Mesenchymal stem cell (in vitro differentiated cells and primary cell): ENCODE data around the gene GUCY2D.

Experiments used
- DNase-seq: peaks from one replicate; pipeline ENCODE4 v3.0.0-alpha.2; 2013
- H2AFZ ChIP-seq: one replicate; pipeline ENCODE4 v1.6.1; 2013; ENCODE audit warnings: low read depth, mild to moderate bottlenecking, control low read depth, inconsistent platforms, low read length, moderate library complexity
- H2AK5ac ChIP-seq: 2 replicates; pipeline ENCODE4 v1.6.1; 2013; ENCODE audit warnings: low read length, moderate library complexity, mild to moderate bottlenecking, inconsistent platforms; ENCODE audit not compliant: severe bottlenecking
- H2BK120ac ChIP-seq: one replicate; pipeline ENCODE4 v1.6.1; 2013; ENCODE audit warnings: low read depth, mild to moderate bottlenecking, inconsistent platforms, low read length, moderate library complexity
- H2BK12ac ChIP-seq, 2 experiments: one replicate each; pipeline ENCODE4 v1.6.1; 2013; ENCODE audit warnings: inconsistent platforms in 2 of 2, low read length in 2 of 2, mild to moderate bottlenecking in 2 of 2, moderate library complexity in 2 of 2, control low read depth in 1 of 2
- H2BK15ac ChIP-seq: one replicate; pipeline ENCODE4 v1.6.1; 2013; ENCODE audit warnings: mild to moderate bottlenecking, low read depth, inconsistent platforms; ENCODE audit not compliant: poor library complexity, severe bottlenecking
- H2BK5ac ChIP-seq: 2 replicates; pipeline ENCODE4 v1.6.1; 2013; ENCODE audit warnings: low read depth, mild to moderate bottlenecking, low read length, control low read depth, inconsistent platforms; ENCODE audit not compliant: poor library complexity, severe bottlenecking
- H3K14ac ChIP-seq, 2 experiments: one replicate each; pipeline ENCODE4 v1.6.1; 2013; ENCODE audit warnings: inconsistent platforms in 2 of 2, low read length in 2 of 2, control low read depth in 1 of 2, mild to moderate bottlenecking in 1 of 2, moderate library complexity in 1 of 2
- H3K18ac ChIP-seq, 2 experiments: one replicate each; pipeline ENCODE4 v1.6.1; 2013; ENCODE audit warnings: inconsistent platforms in 2 of 2, low read length in 2 of 2, control low read depth in 1 of 2, low read depth in 1 of 2, mild to moderate bottlenecking in 1 of 2
- H3K23ac ChIP-seq, 2 experiments: one replicate each; pipeline ENCODE4 v1.6.1; 2013; ENCODE audit warnings: inconsistent platforms in 2 of 2, low read length in 2 of 2, mild to moderate bottlenecking in 2 of 2, moderate library complexity in 2 of 2, control low read depth in 1 of 2
- H3K27ac ChIP-seq: 2 replicates; pipeline ENCODE4 v1.5.1; 2013; ENCODE audit warnings: mild to moderate bottlenecking, moderate library complexity, low read length, control low read depth, inconsistent platforms; ENCODE audit not compliant: poor library complexity, severe bottlenecking
- H3K27me3 ChIP-seq, 2 experiments: 2 replicates each; pipeline versions ENCODE4 v1.6.1 to v1.7.0; 2013; ENCODE audit warnings: low read length in 2 of 2, mild to moderate bottlenecking in 2 of 2, moderate library complexity in 2 of 2, control low read depth in 1 of 2, inconsistent platforms in 1 of 2; ENCODE audit not compliant: control insufficient read depth in 1 of 2, insufficient read depth in 1 of 2
- H3K36me3 ChIP-seq, 2 experiments: 2 replicates each; pipeline versions ENCODE4 v1.6.1 to v1.7.0; 2013; ENCODE audit warnings: low read length in 2 of 2, control low read depth in 1 of 2, inconsistent platforms in 1 of 2, low read depth in 1 of 2, mild to moderate bottlenecking in 1 of 2; ENCODE audit not compliant: insufficient read depth in 2 of 2, control insufficient read depth in 1 of 2
- H3K4ac ChIP-seq, 2 experiments: one replicate each; pipeline ENCODE4 v1.6.1; 2013; ENCODE audit warnings: inconsistent platforms in 2 of 2, low read length in 2 of 2, mild to moderate bottlenecking in 2 of 2, moderate library complexity in 2 of 2, control low read depth in 1 of 2, low read depth in 1 of 2
- H3K4me1 ChIP-seq: 2 replicates; pipeline ENCODE4 v1.6.1; 2013; ENCODE audit warnings: low read depth, low read length, control low read depth; ENCODE audit not compliant: control insufficient read depth, insufficient read depth
- H3K4me2 ChIP-seq: 2 replicates; pipeline ENCODE4 v1.6.1; 2013; ENCODE audit warnings: low read length, mild to moderate bottlenecking, inconsistent platforms; ENCODE audit not compliant: poor library complexity, severe bottlenecking
- H3K4me3 ChIP-seq, 2 experiments: 2 replicates each; pipeline versions ENCODE4 v1.5.1 to v1.7.0; 2013; ENCODE audit warnings: low read length in 2 of 2, mild to moderate bottlenecking in 2 of 2, control low read depth in 1 of 2, low read depth in 1 of 2; ENCODE audit not compliant: insufficient read depth in 1 of 2
- H3K79me1 ChIP-seq: replicated peaks from 2 replicates; pipeline ENCODE4 v1.6.1; 2013; ENCODE audit warnings: mild to moderate bottlenecking, control low read depth, low read length, inconsistent platforms; ENCODE audit not compliant: poor library complexity, severe bottlenecking
- H3K9ac ChIP-seq: 2 replicates; pipeline ENCODE4 v1.7.0; 2013; ENCODE audit warnings: mild to moderate bottlenecking, low read length, moderate library complexity
- H3K9me3 ChIP-seq: 2 replicates; pipeline ENCODE4 v1.7.0; 2013; ENCODE audit warnings: mild to moderate bottlenecking, low read length; ENCODE audit not compliant: control insufficient read depth
- H4K8ac ChIP-seq: one replicate; pipeline ENCODE4 v1.6.1; 2013; ENCODE audit warnings: inconsistent platforms, mild to moderate bottlenecking, low read length, moderate library complexity
- H4K91ac ChIP-seq: one replicate; pipeline ENCODE4 v1.6.1; 2013; ENCODE audit warnings: mild to moderate bottlenecking, low read length, inconsistent platforms
- WGBS: methylation state at CpG from one replicate; pipeline ENCODE4 v1.1.7; 2013; ENCODE audit warnings: mixed read lengths; 5-methylcytosine and 5-hydroxymethylcytosine counted together

Gene GUCY2D

GRCh38 chr17:8019166-8019565, 16.8 kb downstream of the GUCY2D start:
- H3K9me3 ChIP-seq = no peaks in the 10 kb centered on the region
- H2AK5ac ChIP-seq = no peak overlapping the region
- H3K4me1 ChIP-seq = peaks cover 14% of the 10 kb centered on the region
- no peak overlapping the region for H2BK12ac ChIP-seq
- H2BK15ac ChIP-seq = no peak overlapping the region
- DNase-seq = no peak
- H4K8ac ChIP-seq = no peak overlapping the region
- no peak overlapping the region for H3K4me3 ChIP-seq
- peak overlapping the region; percentile 53 for H3K9ac ChIP-seq
- H3K23ac ChIP-seq = no peak overlapping the region
- no peaks in the 10 kb centered on the region for H3K36me3 ChIP-seq
- no peaks in the 10 kb centered on the region for H3K79me1 ChIP-seq
- H3K27me3 ChIP-seq = peaks cover 28 to 52% of the 10 kb centered on the region in 2 experiments
- no peak overlapping the region for H3K27ac ChIP-seq
- no peak overlapping the region for H3K4ac ChIP-seq
- H3K14ac ChIP-seq = peak overlapping the region in 1 of 2 experiments; percentile 8
- no peak overlapping the region for H2AFZ ChIP-seq
- H3K4me2 ChIP-seq = no peak overlapping the region
- 25% methylated on average over 1 of the region's 5 CpGs for WGBS
- H2BK120ac ChIP-seq = peak overlapping the region; percentile 4
- H3K18ac ChIP-seq = peak overlapping the region in 1 of 2 experiments; percentile 37
- no peak overlapping the region for H2BK5ac ChIP-seq
- H4K91ac ChIP-seq = no peak overlapping the region

GRCh38 chr17:8019665-8020650, 17.5 kb downstream of the GUCY2D start:
- Histone ChIP-seq H2BK15ac (no peak overlapping the region), H4K91ac (no peak overlapping the region), H3K4me3 (no peak overlapping the region), H3K36me3 (no peaks in the 10 kb centered on the region), H3K27ac (no peak overlapping the region), H3K4ac (no peak overlapping the region), H3K4me2 (no peak overlapping the region), H3K18ac (no peak overlapping the region), H3K9me3 (no peaks in the 10 kb centered on the region), H4K8ac (no peak overlapping the region), H3K79me1 (no peaks in the 10 kb centered on the region), H3K9ac (peak overlapping the region; percentile 53), H2AFZ (no peak overlapping the region), H2BK120ac (no peak overlapping the region), H3K4me1 (peaks cover 14% of the 10 kb centered on the region), H2BK12ac (no peak overlapping the region), H2AK5ac (no peak overlapping the region), H3K14ac (no peak overlapping the region), H2BK5ac (no peak overlapping the region), H3K23ac (no peak overlapping the region), H3K27me3 (peaks cover 21 to 44% of the 10 kb centered on the region in 2 experiments)
- no peak for DNase-seq
- 87% methylated on average over 16 of the region's 16 CpGs for WGBS

- no peaks in the 10 kb centered on the region for H3K79me1 ChIP-seq
- no peak for DNase-seq
- H3K9me3 ChIP-seq = no peaks in the 10 kb centered on the region
- no peak overlapping the region for H2AFZ ChIP-seq
- H3K4me1 ChIP-seq = peaks cover 9% of the 10 kb centered on the region
- no peak overlapping the region for H3K18ac ChIP-seq
- no peak overlapping the region for H3K4ac ChIP-seq
- 94% methylated on average over 9 of the region's 9 CpGs for WGBS
- H2BK5ac ChIP-seq = no peak overlapping the region
- H2BK120ac ChIP-seq = no peak overlapping the region
- no peak overlapping the region for H2BK12ac ChIP-seq
- H3K14ac ChIP-seq = no peak overlapping the region
- H2AK5ac ChIP-seq = no peak overlapping the region
- H2BK15ac ChIP-seq = no peak overlapping the region
- no peak overlapping the region for H3K23ac ChIP-seq
- no peaks in the 10 kb centered on the region for H3K36me3 ChIP-seq
- H4K91ac ChIP-seq = no peak overlapping the region
- no peak overlapping the region for H3K4me2 ChIP-seq
- no peak overlapping the region for H3K4me3 ChIP-seq
- H4K8ac ChIP-seq = no peak overlapping the region
- no peak overlapping the region for H3K9ac ChIP-seq
- H3K27me3 ChIP-seq = peaks cover 17 to 37% of the 10 kb centered on the region in 2 experiments
- H3K27ac ChIP-seq = no peak overlapping the region
These were observed 18.6 kb downstream of the GUCY2D start for GRCh38 chr17:8020776-8021564.
